OCI-LY3 (cell line): ENCODE data around the gene TSPAN15.

Source experiments
- EZH2phosphoT487 ChIP-seq: fragments of 200-600 bp; shearing (Covaris generic); IDR thresholded peaks from 2 replicates; pipeline ENCODE4 v1.6.1; 2018; ENCODE audit warnings: antibody characterized with exemption, mixed run types, low read depth
- TF ChIP-seq, protein P1 (sequence below): fragments of 200-600, 300-600 bp; sonication (generic); IDR thresholded peaks from 2 replicates; pipeline ENCODE4 v1.5.1; 2014; ENCODE audit warnings: antibody characterized with exemption, low read length, low read depth

DNA sequence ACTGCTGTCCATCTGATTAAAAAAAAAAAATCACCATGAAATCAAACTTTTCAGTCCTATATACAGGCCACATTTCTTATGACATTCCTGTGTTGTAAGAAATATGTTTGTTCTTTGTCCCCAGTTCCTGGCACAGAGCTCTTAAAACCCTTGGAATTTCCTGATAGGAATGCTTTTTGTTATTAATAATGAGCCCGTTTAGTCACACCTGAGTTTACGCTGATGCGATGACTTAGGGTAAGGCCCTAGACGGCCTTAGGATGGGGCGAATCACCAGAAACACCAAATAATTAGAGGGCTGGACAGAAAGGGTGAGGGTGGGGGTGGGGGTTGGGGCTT is 17.5 kb downstream of the TSPAN15 start:
- TF ChIP-seq, protein P1, sequence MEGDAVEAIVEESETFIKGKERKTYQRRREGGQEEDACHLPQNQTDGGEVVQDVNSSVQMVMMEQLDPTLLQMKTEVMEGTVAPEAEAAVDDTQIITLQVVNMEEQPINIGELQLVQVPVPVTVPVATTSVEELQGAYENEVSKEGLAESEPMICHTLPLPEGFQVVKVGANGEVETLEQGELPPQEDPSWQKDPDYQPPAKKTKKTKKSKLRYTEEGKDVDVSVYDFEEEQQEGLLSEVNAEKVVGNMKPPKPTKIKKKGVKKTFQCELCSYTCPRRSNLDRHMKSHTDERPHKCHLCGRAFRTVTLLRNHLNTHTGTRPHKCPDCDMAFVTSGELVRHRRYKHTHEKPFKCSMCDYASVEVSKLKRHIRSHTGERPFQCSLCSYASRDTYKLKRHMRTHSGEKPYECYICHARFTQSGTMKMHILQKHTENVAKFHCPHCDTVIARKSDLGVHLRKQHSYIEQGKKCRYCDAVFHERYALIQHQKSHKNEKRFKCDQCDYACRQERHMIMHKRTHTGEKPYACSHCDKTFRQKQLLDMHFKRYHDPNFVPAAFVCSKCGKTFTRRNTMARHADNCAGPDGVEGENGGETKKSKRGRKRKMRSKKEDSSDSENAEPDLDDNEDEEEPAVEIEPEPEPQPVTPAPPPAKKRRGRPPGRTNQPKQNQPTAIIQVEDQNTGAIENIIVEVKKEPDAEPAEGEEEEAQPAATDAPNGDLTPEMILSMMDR: no peak
- TF ChIP-seq EZH2phosphoT487: no peak
